D721Med (cell line): ENCODE measurements around the gene UQCC5.

Experiments used
- DNase-seq: peaks from one replicate; pipeline ENCODE4 v3.0.0; 2011; ENCODE audit warnings: low spot score; ENCODE audit not compliant: insufficient read length
- FAIRE-seq: peaks from 2 replicates; lab custom pipeline; 2011; peaks lifted over from hg19 to GRCh38; lab: Jason Lieb, UNC
- CTCF ChIP-seq: IDR thresholded peaks from 2 replicates; pipeline ENCODE4 v1.5.1; 2012; ENCODE audit warnings: mild to moderate bottlenecking, control low read depth; ENCODE audit not compliant: insufficient read depth; ENCODE audit errors: missing control alignments

UQCC5 gene

GRCh38 chr3:52533623-52534280 is 2.7 kb upstream of the UQCC5 start, which contains the start of gene NT5DC2:
Gene NT5DC2, minus strand, starts transcription at chr3:52533857. Its CDS starts 120 bp downstream, at chr3:52533737.
- TF ChIP-seq CTCF: peak; percentile 21
- DNase-seq (peak; percentile 94), FAIRE-seq (no peak)

- DNase-seq (peak; percentile 23), FAIRE-seq (no peak)
- no peak for TF ChIP-seq CTCF
Observed at GRCh38 chr3:52534281-52535183, 1.9 kb upstream of the UQCC5 start.

GRCh38 chr3:52535411-52536111 is 844 bp upstream of the UQCC5 start:
- FAIRE-seq: no peak
- no peak for DNase-seq
- no peak for TF ChIP-seq CTCF

- TF ChIP-seq CTCF: no peak
- FAIRE-seq: no peak
- no peak for DNase-seq
Observed at GRCh38 chr3:52536112-52536368, 365 bp upstream of the UQCC5 start.

GRCh38 chr3:52537165-52537620 is 788 bp downstream of the UQCC5 start:
- no peak for TF ChIP-seq CTCF
- DNase-seq (no peak), FAIRE-seq (no peak)

- no peak for DNase-seq
- no peak for TF ChIP-seq CTCF
- no peak for FAIRE-seq
Observed at GRCh38 chr3:52537726-52538421, 1.5 kb downstream of the UQCC5 start.
